Osteoblast (primary cell): ENCODE measurements around the gene C1orf174. TPM values are rescaled to one million over a fixed set of nuclear protein-coding genes. Genes with fewer than 3 reads are reported as not detected.

ENCODE experiments used
- DNase-seq: peaks from one replicate; pipeline ENCODE4 v3.0.0; 2011; ENCODE audit warnings: low spot score, mixed read lengths; ENCODE audit not compliant: insufficient read length; ENCODE audit errors: missing footprints
- H2AFZ ChIP-seq: 2 replicates; pipeline ENCODE4 v1.6.0; 2011; ENCODE audit warnings: mild to moderate bottlenecking, low read length
- H3K27ac ChIP-seq: 2 replicates; pipeline ENCODE4 v1.5.1; 2011; ENCODE audit warnings: mild to moderate bottlenecking, low read depth, low read length, moderate library complexity
- H3K27me3 ChIP-seq: 2 replicates; pipeline ENCODE4 v1.6.0; 2012; ENCODE audit warnings: mild to moderate bottlenecking, control low read depth, inconsistent platforms, low read length, moderate library complexity; ENCODE audit not compliant: insufficient read depth
- H3K36me3 ChIP-seq: 2 replicates; pipeline ENCODE4 v1.5.1; 2011; ENCODE audit warnings: mild to moderate bottlenecking, low read length, control low read depth, moderate library complexity; ENCODE audit not compliant: insufficient read depth
- H3K4me1 ChIP-seq: 2 replicates; pipeline ENCODE4 v1.5.1; 2011; ENCODE audit warnings: mild to moderate bottlenecking, low read length, control low read depth, moderate library complexity; ENCODE audit not compliant: insufficient read depth
- H3K4me2 ChIP-seq: 2 replicates; pipeline ENCODE4 v1.6.0; 2011; ENCODE audit warnings: mild to moderate bottlenecking, low read length; ENCODE audit not compliant: insufficient read depth
- H3K4me3 ChIP-seq: fragments of 200-600 bp; sonication (generic); 3 replicates; pipeline ENCODE4 v1.5.1; 2012; ENCODE audit warnings: mild to moderate bottlenecking, low read length, inconsistent platforms; ENCODE audit not compliant: insufficient read depth
- H3K79me2 ChIP-seq: 2 replicates; pipeline ENCODE4 v1.6.0; 2012; ENCODE audit warnings: mild to moderate bottlenecking, low read length, control low read depth, inconsistent platforms; ENCODE audit not compliant: insufficient read depth
- H3K9me3 ChIP-seq: 2 replicates; pipeline ENCODE4 v1.5.1; 2011; ENCODE audit warnings: low read depth, low read length, control low read depth
- H4K20me1 ChIP-seq: 2 replicates; pipeline ENCODE4 v1.6.0; 2012; ENCODE audit warnings: mild to moderate bottlenecking, low read length, control low read depth; ENCODE audit not compliant: insufficient read depth
- CTCF ChIP-seq: IDR thresholded peaks from 2 replicates; pipeline ENCODE4 v1.5.1; 2011; ENCODE audit warnings: mild to moderate bottlenecking, low read depth, low read length, moderate library complexity; ENCODE audit errors: extremely low read depth
- total RNA-seq: library from RNA; depleted of rRNA; stranded (reverse); fragments of >200 nt; gene quantifications from 2 replicates; pipeline ENCODE4 v1.2.3, GENCODE V29; 2012

Gene C1orf174
- total RNA-seq, 1 donor, result 29.3 TPM

DNA sequence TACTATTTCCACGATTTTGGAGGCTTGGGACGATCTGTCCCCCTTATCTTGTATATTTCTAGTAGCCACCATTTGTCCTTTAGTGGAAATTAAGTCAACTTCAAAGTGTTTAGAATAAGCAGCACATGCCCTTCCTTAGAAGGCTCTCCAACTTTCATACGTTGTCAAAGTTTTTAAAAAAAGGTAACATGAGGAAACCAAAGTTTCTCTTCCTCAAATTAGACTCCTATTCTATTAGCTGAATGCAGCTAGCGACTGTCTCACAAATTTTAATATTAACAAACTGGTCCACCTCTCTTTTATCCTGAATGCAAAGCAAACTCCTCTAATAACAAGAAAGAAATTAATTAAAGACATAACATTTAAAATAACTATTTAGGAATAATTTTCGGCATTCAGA, 6.9 kb downstream of the C1orf174 start:
- Histone ChIP-seq H3K36me3 (peaks cover 29% of the 10 kb centered on the region), H3K79me2 (peaks cover 64% of the 10 kb centered on the region), H2AFZ (no peak overlapping the region), H3K27ac (no peak overlapping the region), H3K4me3 (no peak overlapping the region), H3K4me2 (no peak overlapping the region), H3K4me1 (no peaks in the 10 kb centered on the region), H3K9me3 (no peaks in the 10 kb centered on the region), H3K27me3 (no peaks in the 10 kb centered on the region), H4K20me1 (peaks cover 22% of the 10 kb centered on the region)
- no peak for DNase-seq
- TF ChIP-seq CTCF, result no peak

DNA sequence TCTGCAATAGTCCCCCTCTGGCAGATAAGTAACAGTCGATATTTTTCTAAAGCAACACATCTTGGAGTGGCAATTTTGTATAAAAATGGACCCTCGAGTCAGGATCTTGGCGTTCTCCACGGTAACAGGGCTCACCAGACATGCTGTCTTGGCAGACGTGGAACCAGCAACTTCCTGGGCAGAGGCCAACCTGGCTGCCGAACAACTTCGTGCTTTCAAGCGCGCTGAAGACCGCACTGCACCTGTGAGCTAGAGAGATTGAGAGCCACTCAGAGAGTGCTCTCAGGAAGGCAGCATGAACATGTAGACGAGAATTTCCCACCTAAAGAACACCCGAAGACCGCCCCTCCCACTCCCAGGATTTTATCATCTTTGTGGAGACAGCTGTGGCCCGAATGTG, 7.3 kb downstream of the C1orf174 start:
- no peaks in the 10 kb centered on the region for H3K9me3 ChIP-seq
- H2AFZ ChIP-seq, result no peak overlapping the region
- no peaks in the 10 kb centered on the region for H3K27me3 ChIP-seq
- no peak overlapping the region for H3K27ac ChIP-seq
- no peak for TF ChIP-seq CTCF
- peak; percentile 52 for DNase-seq
- H4K20me1 ChIP-seq, result peaks cover 22% of the 10 kb centered on the region
- H3K4me2 ChIP-seq, result no peak overlapping the region
- no peaks in the 10 kb centered on the region for H3K4me1 ChIP-seq
- H3K4me3 ChIP-seq, result no peak overlapping the region
- peaks cover 60% of the 10 kb centered on the region for H3K79me2 ChIP-seq
- H3K36me3 ChIP-seq, result peaks cover 30% of the 10 kb centered on the region

- Histone ChIP-seq H3K27me3 (no peaks in the 10 kb centered on the region), H3K36me3 (peaks cover 30% of the 10 kb centered on the region), H3K4me2 (no peak overlapping the region), H3K4me3 (no peak overlapping the region), H3K79me2 (peaks cover 48% of the 10 kb centered on the region), H3K9me3 (no peaks in the 10 kb centered on the region), H3K27ac (no peak overlapping the region), H3K4me1 (no peaks in the 10 kb centered on the region), H2AFZ (no peak overlapping the region), H4K20me1 (peaks cover 17% of the 10 kb centered on the region)
- no peak for TF ChIP-seq CTCF
- peak; percentile 21 for DNase-seq
Measured at GRCh38 chr1:3891329-3891865, 8.7 kb downstream of the C1orf174 start.

DNA sequence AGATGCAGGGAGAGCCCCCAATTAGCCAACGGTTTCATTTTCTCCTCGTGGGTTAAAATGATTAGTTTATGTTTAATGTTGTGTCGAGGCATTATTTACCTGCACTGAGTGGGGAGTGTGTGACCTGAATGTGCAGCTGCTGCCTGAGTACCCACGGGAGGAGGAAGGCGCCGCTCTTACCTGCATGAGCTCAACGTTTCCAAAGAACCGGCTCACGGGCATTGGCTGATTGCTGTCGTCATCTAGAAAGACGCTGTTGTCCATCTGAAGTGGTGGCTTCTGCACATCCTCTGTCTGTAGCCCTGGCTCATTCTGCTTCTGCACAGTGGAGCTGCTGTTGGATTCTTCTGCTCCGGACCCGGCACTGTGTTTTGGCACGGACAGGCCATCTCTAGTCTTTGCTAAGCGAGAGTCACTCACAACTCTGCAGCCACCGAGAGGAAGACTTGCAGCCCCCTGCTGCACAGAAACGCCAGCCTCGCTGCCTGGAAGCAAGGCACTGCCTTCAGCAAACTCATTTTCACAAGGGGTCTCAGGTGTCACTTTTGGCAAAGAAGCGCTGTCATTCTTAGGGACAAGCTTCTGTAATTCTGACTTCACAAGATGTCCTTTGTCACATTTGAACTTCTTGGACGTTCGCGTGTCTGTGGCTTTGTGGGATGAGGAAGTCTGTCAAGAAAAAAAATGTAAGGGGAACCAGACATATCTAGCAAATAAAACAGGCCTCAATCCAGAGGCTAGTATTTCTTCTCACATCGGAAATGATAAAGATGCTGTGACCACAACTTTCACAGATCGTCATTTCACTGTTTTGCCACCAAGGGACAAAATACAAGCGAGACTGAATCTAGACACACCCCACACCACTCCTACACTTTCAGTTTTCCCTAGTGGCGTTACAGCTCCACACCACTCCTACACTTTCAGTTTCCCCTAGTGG, 9.4 kb downstream of the C1orf174 start:
- Histone ChIP-seq H3K4me3 (no peak overlapping the region), H4K20me1 (peaks cover 9% of the 10 kb centered on the region), H3K27me3 (no peaks in the 10 kb centered on the region), H3K27ac (no peak overlapping the region), H3K79me2 (peaks cover 41% of the 10 kb centered on the region), H3K4me1 (no peaks in the 10 kb centered on the region), H2AFZ (no peak overlapping the region), H3K36me3 (peaks cover 30% of the 10 kb centered on the region), H3K9me3 (no peaks in the 10 kb centered on the region), H3K4me2 (no peak overlapping the region)
- peak; percentile 43 for DNase-seq
- no peak for TF ChIP-seq CTCF
